Activated T-cell treated with anti-CD3 and anti-CD28 coated beads, Interleukin-2, amount 50 U/mL, for 4 hours (primary cell): Measurements from ENCODE around the gene C5orf58. TPM values are rescaled to one million over a fixed set of nuclear protein-coding genes. Genes with fewer than 3 reads are reported as not detected.

Source experiments
- ATAC-seq, 2 donors: fragments of 200-7000 bp; cut with Tn5 transposase; one replicate each; pipeline ENCODE4 v1.10.0; 2021
- DNase-seq: peaks from one replicate; pipeline ENCODE4 v3.0.0-alpha.2; 2020
- H3K27me3 Mint-ChIP-seq: one replicate; pipeline ENCODE4 v1.8.0; 2021; ENCODE audit warnings: low read depth, mixed read lengths
- H3K36me3 Mint-ChIP-seq: one replicate; pipeline ENCODE4 v1.8.0; 2022; ENCODE audit warnings: mixed read lengths; ENCODE audit not compliant: insufficient read depth
- H3K4me1 Mint-ChIP-seq: one replicate; pipeline ENCODE4 v1.8.0; 2021; ENCODE audit warnings: low read depth, mixed read lengths
- H3K4me3 Mint-ChIP-seq: one replicate; pipeline ENCODE4 v1.8.0; 2021; ENCODE audit warnings: mild to moderate bottlenecking, moderate library complexity, mixed read lengths
- H3K9me3 Mint-ChIP-seq: one replicate; pipeline ENCODE4 v1.8.0; 2021; ENCODE audit warnings: mixed read lengths
- total RNA-seq, 3 donors: library from RNA; stranded (reverse); gene quantifications; one replicate each; pipeline ENCODE4 v1.2.1, GENCODE V29; 2021

The C5orf58 gene
- total RNA-seq, 3 donors from 2014 or later, result not detected

- H3K4me3 Mint-ChIP-seq, result no peak overlapping the region
Measured at GRCh38 chr5:170211575-170212334, 21.0 kb upstream of the C5orf58 start.

GRCh38 chr5:170216257-170216864 lies 16.4 kb upstream of the C5orf58 start:
- Mint-ChIP-seq H3K4me1 (no peaks in the 10 kb centered on the region), H3K36me3 (no peaks in the 10 kb centered on the region)
- DNase-seq, result no peak

More at GRCh38 chr5:170211575-170212334, 21.0 kb upstream of the C5orf58 start:
- H3K36me3 Mint-ChIP-seq, result no peaks in the 10 kb centered on the region
- no peaks in the 10 kb centered on the region for H3K4me1 Mint-ChIP-seq
- ATAC-seq (no peak), DNase-seq (no peak)
- peaks cover 21% of the 10 kb centered on the region for H3K27me3 Mint-ChIP-seq
- peaks cover 5% of the 10 kb centered on the region for H3K9me3 Mint-ChIP-seq

GRCh38 chr5:170217831-170218230 lies 15.0 kb upstream of the C5orf58 start:
- no peaks in the 10 kb centered on the region for H3K4me1 Mint-ChIP-seq
- peaks cover 7% of the 10 kb centered on the region for H3K27me3 Mint-ChIP-seq
- no peaks in the 10 kb centered on the region for H3K36me3 Mint-ChIP-seq
- ATAC-seq (no peak), DNase-seq (no peak)
- H3K4me3 Mint-ChIP-seq, result no peak overlapping the region
- H3K9me3 Mint-ChIP-seq, result no peaks in the 10 kb centered on the region

More at GRCh38 chr5:170216257-170216864, 16.4 kb upstream of the C5orf58 start:
- Mint-ChIP-seq H3K4me3 (no peak overlapping the region), H3K9me3 (no peaks in the 10 kb centered on the region), H3K27me3 (peaks cover 7% of the 10 kb centered on the region)
- ATAC-seq, result no peak

DNA sequence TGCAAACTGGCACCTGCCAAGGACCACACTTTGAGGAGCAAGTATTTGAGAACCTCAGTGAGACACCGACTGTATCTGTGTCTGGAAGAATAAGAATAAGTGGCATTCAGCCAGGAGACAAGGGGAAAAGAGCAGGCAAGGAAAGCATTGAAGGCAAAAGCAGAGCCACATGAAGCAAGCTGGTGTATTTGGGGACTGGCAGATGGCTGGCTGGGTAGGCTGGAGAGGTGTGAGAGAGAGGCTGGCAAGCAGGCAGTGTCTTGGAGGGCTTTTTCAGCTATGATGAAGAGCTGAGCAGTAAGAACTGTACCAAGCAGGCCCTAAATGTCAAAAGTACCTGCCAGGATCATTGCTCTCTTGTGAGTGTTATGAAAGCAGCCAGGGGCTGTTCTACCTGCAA lies 14.1 kb upstream of the C5orf58 start:
- Mint-ChIP-seq H3K27me3 (peaks cover 7% of the 10 kb centered on the region), H3K4me3 (no peak overlapping the region), H3K36me3 (no peaks in the 10 kb centered on the region), H3K4me1 (no peaks in the 10 kb centered on the region), H3K9me3 (no peaks in the 10 kb centered on the region)
- ATAC-seq (no peak), DNase-seq (no peak)

GRCh38 chr5:170219615-170220014 lies 13.2 kb upstream of the C5orf58 start:
- H3K36me3 Mint-ChIP-seq, result no peaks in the 10 kb centered on the region
- H3K4me3 Mint-ChIP-seq, result no peak overlapping the region
- H3K4me1 Mint-ChIP-seq, result no peaks in the 10 kb centered on the region
- DNase-seq (no peak), ATAC-seq (no peak)
- H3K27me3 Mint-ChIP-seq, result peaks cover 4% of the 10 kb centered on the region
- no peaks in the 10 kb centered on the region for H3K9me3 Mint-ChIP-seq

GRCh38 chr5:170220191-170220590 lies 12.6 kb upstream of the C5orf58 start:
- H3K4me3 Mint-ChIP-seq, result no peak overlapping the region
- H3K4me1 Mint-ChIP-seq, result no peaks in the 10 kb centered on the region
- H3K9me3 Mint-ChIP-seq, result no peaks in the 10 kb centered on the region
- ATAC-seq, result no peak
- no peaks in the 10 kb centered on the region for H3K36me3 Mint-ChIP-seq
- peaks cover 4% of the 10 kb centered on the region for H3K27me3 Mint-ChIP-seq
- DNase-seq, result no peak

GRCh38 chr5:170221327-170221741 lies 11.5 kb upstream of the C5orf58 start:
- peaks cover 3% of the 10 kb centered on the region for H3K4me1 Mint-ChIP-seq
- H3K27me3 Mint-ChIP-seq, result no peaks in the 10 kb centered on the region
- no peak for DNase-seq
- no peak for ATAC-seq
- H3K4me3 Mint-ChIP-seq, result no peak overlapping the region
- H3K36me3 Mint-ChIP-seq, result no peaks in the 10 kb centered on the region
- no peaks in the 10 kb centered on the region for H3K9me3 Mint-ChIP-seq

DNA sequence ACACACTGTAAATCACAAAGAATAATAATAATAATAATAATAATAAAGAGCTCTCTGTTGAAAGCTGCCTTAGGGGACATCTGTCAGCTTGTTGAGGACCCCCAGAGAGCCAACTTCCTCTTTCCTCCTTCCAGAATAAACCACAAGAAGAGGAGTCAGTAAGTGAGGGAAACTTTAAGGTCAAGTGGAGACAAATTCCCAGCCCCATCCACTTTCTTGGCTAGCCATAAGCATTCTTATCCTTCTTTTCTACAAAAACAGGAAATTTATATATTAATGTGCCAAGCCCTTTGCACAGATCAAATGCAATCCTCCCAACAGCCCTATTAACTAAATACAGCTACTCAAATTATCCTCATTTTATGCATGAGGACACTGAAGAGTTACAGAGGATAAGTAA lies 9.4 kb upstream of the C5orf58 start:
- H3K4me3 Mint-ChIP-seq, result no peak overlapping the region
- ATAC-seq (no peak), DNase-seq (no peak)
- H3K27me3 Mint-ChIP-seq, result no peaks in the 10 kb centered on the region
- no peaks in the 10 kb centered on the region for H3K9me3 Mint-ChIP-seq
- no peaks in the 10 kb centered on the region for H3K36me3 Mint-ChIP-seq
- H3K4me1 Mint-ChIP-seq, result peaks cover 3% of the 10 kb centered on the region

DNA sequence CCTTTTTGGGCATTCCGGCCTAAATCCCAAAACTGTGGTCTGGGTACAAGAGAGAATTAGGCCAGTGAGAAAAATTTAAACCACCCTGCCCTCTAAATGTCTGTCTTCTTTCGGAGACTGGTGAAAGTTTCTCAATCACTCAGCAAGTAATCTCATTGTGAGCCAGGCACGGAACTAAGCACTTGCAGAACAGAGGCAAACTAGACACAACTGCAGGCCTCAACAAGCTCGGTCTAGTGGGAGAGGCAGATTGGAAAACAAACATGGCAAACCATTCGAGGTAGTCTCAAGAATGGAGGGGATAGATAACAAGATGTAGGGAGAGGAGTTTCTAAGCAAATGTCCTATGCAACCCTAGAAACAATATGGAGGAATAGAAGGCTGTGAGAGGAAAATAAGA lies 8.9 kb upstream of the C5orf58 start:
- ATAC-seq, result no peak
- Mint-ChIP-seq H3K36me3 (no peaks in the 10 kb centered on the region), H3K4me1 (peaks cover 3% of the 10 kb centered on the region), H3K27me3 (no peaks in the 10 kb centered on the region), H3K4me3 (no peak overlapping the region), H3K9me3 (no peaks in the 10 kb centered on the region)
- no peak for DNase-seq

GRCh38 chr5:170225326-170226128 lies 7.3 kb upstream of the C5orf58 start:
- Mint-ChIP-seq H3K9me3 (no peaks in the 10 kb centered on the region), H3K27me3 (no peaks in the 10 kb centered on the region), H3K4me3 (no peak overlapping the region), H3K36me3 (no peaks in the 10 kb centered on the region), H3K4me1 (peaks cover 3% of the 10 kb centered on the region)
- DNase-seq (peak; percentile 79), ATAC-seq (peak in 1 of 2 donors; percentile 72)

DNA sequence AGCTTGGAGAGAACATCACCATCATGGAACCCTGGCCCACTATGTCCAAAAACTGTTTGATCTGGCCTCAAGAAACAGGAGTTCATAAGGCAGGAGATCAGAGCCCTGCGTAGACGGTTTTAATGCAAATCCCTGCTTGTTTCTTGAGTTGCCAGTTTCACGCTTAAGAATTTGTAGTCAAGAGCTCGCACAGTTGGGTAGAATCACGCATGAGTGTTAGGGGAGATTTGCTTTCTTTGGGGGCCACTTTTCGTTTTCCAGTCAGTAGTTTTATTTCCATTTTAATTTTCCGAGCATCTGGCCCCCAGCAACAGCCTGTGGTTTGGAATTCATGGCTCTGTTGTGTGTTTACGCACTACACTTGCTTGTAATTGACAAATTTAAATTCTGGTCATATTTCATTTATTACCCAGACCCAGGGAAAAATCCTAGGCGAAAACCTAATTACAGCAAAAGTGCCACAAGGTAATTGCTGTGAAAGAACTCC lies 6.6 kb upstream of the C5orf58 start:
- H3K27me3 Mint-ChIP-seq, result no peaks in the 10 kb centered on the region
- H3K4me1 Mint-ChIP-seq, result peaks cover 3% of the 10 kb centered on the region
- H3K36me3 Mint-ChIP-seq, result no peaks in the 10 kb centered on the region
- DNase-seq (no peak), ATAC-seq (no peak)
- H3K4me3 Mint-ChIP-seq, result no peak overlapping the region
- no peaks in the 10 kb centered on the region for H3K9me3 Mint-ChIP-seq

DNA sequence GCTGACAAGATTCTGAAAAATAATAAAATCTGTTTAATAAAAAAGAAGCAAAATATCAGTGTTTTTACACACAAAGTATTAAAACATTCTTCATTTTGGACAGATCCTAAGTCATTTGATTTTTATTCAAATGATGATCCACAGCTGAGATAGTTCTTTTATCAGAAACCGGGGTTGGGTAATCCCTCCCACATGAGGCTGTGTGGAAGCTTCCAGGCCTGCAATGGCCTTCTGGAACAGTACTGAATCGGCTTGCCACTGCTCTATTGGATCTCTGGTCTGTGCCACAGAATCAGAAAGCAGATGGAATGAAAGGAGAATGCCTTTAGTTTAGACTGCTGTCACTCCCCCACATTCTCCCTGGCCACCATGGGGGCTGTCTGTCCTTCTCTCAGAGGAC lies 6.1 kb upstream of the C5orf58 start:
- H3K27me3 Mint-ChIP-seq, result no peaks in the 10 kb centered on the region
- no peak for ATAC-seq

GRCh38 chr5:170228762-170229435 lies 3.9 kb upstream of the C5orf58 start:
- no peak for ATAC-seq
- H3K27me3 Mint-ChIP-seq, result no peaks in the 10 kb centered on the region

More for the DNA sequence above, 6.1 kb upstream of the C5orf58 start:
- Mint-ChIP-seq H3K36me3 (no peaks in the 10 kb centered on the region), H3K4me3 (no peak overlapping the region), H3K9me3 (no peaks in the 10 kb centered on the region), H3K4me1 (peaks cover 3% of the 10 kb centered on the region)
- DNase-seq, result no peak

GRCh38 chr5:170233358-170233892 lies 640 bp downstream of the C5orf58 start:
- H3K4me3 Mint-ChIP-seq, result no peak overlapping the region
- H3K4me1 Mint-ChIP-seq, result peaks cover 4% of the 10 kb centered on the region
- H3K27me3 Mint-ChIP-seq, result no peaks in the 10 kb centered on the region
- DNase-seq (no peak), ATAC-seq (no peak)
- no peaks in the 10 kb centered on the region for H3K9me3 Mint-ChIP-seq
- no peaks in the 10 kb centered on the region for H3K36me3 Mint-ChIP-seq

More at GRCh38 chr5:170228762-170229435, 3.9 kb upstream of the C5orf58 start:
- H3K36me3 Mint-ChIP-seq, result no peaks in the 10 kb centered on the region
- H3K4me1 Mint-ChIP-seq, result peaks cover 3% of the 10 kb centered on the region
- no peak overlapping the region for H3K4me3 Mint-ChIP-seq
- no peaks in the 10 kb centered on the region for H3K9me3 Mint-ChIP-seq
- DNase-seq, result no peak
